GM19452 (cell line): ENCODE measurements around the gene NFIC.
A peak's percentile ranks its signal among the peaks of the same experiment; 100 is the strongest.

Source experiments
- ATAC-seq: cut with Tn5 transposase; IDR thresholded peaks from one replicate; pipeline ENCODE4 v1.9.1; 2021; ENCODE audit not compliant: unreplicated experiment

Gene NFIC

DNA sequence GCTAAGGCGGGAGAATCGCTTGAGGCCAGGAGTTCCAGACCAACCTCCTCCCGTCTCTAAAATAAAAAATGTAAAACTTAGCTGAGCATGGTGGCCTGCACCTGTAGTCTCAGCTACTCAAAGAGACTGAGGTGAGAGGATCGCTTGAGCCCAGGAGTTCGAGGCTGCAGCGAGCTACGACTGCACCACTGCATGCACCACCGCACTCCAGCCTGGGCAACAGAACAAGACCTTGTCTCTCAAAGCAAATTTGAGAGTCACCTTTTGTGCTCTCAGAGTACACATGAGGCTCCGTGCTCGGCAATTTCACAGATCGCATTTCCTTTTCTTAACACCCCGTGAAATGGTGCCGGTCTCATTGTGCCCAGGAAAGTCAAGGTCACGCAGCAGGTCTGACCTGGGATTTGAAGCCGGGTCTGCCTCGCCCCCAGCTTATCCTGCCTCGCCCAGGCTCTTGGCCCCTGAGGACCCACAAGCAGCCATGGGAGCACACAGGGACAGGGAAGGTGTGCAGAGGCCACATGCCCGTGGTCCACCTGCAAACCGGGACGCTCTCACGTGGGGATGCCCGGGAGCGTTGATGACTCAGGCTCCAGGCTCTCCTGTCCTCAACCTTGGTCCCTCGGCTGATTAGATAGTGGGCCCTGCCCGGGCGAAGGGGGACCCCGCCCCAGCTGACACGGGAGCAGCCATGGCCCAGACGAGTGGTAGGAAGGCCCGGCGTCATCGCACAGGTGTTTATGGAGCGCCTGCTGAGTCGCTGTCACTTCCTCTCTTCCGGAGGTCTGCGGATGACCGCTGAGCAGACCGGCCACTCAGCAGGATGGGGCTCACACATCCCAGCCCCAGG lies 115.1 kb downstream of the NFIC start:
- ATAC-seq = no peak

DNA sequence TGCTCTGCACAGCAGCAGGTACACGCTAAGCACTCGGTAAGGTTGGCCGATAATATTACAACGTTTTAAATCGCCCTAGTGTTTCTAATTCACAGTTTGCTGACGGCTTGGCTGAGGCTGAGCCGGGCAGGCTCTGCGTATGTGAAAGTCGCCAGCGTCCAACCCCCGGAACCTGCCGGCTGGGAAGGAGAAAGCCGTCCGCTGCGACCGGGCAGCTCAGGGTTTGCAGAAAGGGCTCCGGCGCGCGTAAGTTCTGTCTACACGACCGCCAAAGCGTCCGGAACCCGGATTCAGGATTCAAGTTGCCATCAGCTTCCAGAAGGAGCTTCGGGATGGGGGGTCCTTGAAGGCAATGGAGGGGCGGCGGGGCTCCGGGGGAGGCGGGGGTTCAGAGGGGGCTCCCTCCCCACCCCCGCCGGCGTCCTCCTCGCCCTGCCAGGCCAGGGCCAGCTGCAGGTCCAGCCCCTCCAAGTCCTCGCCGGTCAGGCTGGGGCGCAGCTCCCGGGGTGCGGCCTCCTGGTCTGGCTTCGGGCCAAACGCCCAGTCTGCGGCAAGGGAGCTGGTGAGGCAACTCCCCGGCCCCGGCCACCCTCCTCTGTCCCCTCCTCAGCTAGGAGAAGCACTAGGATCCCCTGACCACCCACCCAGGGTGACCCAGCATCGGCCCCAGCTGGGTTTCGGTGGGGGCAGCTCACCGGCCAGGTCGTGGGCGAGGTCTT lies 116.3 kb downstream of the NFIC start:
- ATAC-seq = no peak

DNA sequence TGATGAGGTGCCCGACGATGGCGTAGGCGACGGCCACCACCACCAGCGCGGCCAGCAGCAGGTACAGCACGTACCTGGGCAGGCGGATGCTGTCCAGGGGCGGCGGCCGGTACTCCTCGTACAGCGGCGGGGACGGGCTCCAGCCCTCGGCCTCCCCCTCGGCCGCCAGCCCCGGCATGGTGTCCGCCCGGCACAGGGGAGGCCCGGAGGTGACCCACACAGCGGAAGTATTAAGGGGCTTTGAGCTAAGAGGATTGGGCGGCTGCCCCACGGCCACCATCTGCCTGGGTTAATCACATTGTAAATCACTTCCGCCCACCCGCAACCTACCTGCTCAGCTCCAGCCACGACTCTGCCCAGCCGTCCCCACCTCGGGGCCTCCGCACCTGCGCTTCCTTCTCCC lies 116.8 kb downstream of the NFIC start, which contains the start of gene SMIM44:
TSS of gene SMIM44 (minus strand) at position 216 of the 403 bp plus-strand sequence. CDS start at position 178, 38 bp downstream.
- ATAC-seq = no peak

DNA sequence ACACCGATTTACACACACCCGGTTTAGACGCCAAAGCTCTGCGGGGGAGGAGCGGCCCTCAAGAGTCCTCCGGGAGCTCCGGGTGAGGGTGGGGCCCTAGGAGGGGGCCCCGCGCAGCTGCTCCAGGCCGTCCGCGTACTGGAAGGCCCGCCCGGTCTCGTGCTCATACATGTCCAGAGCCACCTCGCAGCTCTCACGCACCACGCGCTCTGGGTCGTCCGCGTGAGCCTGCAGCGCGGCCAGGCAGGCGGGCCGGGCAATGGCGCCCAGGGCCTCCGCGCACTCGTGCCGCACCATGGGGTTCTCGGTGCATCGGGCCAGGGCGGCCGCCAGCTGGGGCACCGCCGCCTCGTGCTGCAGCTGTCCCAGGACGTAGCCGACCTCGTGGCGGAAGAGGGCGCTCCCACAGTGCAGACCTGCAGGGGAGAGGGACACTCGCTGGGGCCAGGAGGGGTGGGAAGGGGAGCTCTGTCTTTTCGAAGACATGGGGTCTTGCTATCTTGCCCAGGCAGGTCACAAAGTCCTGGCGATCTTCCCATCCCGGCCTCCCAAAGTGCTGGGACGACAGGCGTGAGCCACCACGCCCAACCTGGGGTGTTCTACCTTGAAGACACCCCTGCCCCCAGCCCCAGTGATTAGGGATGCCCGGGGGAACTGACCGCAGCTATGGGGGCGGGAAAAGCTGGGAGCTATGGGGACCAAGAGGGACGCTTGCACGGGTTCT lies 125.2 kb downstream of the NFIC start:
- ATAC-seq = no peak

DNA sequence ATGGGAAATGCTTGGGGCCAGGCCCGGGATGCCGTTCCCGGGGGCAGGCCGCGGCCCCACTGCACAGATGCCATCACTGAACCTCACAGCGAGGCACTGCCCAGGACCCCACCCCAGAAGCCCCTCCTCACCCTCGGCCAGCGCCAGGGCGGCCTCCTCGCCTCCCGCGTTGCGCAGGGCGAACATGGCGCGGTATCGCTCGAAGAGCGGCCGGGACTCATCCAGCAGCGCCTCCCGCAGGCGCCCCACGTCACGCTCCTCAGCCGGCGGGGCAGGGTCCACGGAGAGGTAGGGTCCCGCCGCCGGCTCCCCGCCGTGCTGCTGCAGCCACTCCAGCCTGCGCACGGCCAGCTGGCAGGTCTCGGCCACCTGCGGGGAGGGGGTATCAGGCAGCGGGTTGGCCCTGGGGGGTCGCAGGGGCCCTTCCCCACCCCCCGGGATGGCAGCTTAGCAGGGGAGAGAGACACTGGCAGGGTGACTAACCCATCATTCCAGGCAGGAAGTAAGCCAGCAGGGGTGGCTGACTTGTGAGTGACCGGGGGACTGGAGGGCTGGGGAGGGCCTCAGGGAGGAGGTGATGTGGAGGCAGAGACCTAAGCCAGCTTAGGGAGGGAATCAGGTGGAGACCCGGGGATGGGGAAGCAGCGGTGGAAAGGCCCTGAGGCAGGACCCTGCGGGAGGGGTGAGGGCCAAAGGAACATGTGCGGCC lies 125.9 kb downstream of the NFIC start:
- no peak for ATAC-seq

DNA sequence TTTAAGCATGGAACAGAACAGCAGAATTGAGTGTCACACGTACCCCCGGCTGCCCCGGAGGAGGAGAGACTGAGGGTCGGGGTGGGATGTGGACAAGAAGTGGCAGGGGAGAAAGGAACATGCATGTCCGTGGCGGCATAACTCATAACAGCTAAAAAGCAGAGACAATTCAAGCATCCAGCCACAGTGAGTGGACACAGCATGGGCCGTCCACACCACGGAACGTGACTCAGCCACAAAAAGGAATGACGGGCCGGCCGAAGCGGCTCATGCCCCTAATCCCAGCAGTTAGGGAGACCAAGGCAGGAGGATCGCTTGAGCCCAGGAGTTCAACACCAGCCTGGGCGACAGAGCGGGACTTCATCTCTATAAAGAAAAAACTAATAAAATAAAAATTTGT lies 126.5 kb downstream of the NFIC start:
- no peak for ATAC-seq

DNA sequence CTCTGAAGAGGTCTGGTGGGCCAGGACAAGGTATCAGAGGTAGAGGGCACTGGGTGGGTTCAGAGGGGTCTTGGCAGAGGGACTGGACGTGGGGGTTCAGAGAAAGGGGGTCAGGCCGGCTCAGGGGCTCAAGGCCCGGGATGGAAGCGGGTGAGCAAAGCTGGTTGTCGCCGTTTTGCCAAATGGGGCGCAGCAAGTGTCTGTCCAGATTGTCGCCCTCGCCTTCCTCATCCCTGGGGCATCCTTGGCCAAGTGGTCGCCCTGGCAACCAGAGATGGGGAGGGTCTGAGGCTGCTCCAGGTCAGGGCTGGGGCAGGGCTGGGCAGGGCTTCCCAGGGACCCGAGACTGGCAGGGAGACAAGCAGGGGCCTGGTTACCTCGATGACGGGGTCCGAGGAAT lies 127.3 kb downstream of the NFIC start:
- ATAC-seq = no peak

DNA sequence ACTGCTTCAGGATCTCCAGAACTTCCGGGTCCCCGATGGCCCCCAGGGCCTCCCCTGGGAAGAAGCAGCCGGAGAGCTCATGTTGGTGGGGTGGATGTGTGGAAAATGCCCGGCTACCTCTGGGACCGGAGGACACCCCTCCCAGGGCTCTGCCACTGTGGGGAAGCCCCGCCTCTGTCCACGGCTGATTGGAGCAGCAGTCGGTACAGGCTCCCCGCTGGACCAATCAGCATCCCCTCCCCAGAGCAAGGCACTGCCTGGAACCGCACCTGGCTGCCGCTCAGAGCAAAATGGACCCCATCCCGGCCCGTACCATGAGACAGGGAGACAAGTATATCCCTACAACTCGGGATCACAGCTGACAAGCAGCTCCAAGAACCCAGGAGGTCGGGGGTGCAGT lies 127.7 kb downstream of the NFIC start:
- ATAC-seq = no peak

DNA sequence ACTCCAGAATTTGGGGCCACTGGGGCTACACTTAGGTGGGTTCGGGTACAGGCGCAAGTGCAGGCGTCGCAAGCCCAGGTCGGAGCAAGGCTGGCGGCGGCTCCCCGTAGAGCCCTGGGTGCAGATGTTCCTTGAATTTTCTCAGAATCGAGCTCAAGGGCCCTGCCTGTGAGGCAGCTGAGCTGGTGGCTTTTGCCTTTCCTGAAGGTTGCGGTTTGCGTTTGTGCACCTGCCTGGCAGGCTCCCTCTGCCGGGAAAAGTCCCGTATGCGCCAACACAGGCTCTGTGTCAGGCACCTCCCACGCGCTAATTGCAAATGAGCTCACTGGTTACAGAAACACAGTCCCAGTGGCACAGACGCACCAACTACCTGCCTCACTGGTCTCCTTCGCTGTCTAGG lies 128.2 kb downstream of the NFIC start:
- ATAC-seq = no peak

DNA sequence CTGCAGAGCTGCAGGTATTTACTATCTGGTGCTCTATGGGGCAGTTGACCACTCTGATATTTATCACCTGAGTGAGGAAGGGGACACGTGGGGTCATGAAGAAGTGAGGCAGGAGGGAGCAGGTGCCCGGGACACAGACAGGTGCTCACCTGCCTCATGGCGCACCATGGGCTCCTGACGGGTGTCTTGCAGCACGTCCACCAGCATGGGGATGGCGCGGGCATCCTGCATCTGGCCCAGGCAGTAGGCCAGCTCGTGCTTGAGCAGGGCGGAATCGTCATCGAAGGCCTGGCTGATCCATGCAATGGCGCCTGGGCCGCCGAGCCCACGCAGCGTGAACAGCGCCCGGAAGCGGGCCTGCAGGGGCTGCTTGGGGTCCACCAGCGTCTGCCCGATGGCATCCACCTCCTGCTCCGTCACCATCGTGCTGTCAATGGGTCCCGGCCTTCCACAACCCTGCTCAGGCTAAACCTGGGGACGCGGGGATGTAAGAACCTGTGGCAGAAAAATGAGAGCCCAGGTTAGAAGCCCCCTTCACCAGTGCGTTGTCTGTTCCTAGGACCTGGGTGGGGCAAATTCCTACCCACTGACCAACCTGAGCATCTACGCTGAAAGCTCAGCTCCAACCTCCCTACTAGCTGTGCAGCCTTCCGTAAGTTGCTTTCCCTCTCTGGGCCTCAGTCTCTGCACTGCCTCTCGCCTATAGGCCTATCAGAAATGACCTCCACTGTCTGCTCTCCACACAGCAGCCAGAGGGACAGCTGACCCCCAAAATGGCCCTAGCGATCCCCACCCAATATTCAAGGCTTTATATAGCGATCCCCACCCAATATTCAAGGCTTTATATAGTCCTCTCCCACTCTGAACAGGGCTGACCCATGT lies 130.2 kb downstream of the NFIC start:
- ATAC-seq = no peak

DNA sequence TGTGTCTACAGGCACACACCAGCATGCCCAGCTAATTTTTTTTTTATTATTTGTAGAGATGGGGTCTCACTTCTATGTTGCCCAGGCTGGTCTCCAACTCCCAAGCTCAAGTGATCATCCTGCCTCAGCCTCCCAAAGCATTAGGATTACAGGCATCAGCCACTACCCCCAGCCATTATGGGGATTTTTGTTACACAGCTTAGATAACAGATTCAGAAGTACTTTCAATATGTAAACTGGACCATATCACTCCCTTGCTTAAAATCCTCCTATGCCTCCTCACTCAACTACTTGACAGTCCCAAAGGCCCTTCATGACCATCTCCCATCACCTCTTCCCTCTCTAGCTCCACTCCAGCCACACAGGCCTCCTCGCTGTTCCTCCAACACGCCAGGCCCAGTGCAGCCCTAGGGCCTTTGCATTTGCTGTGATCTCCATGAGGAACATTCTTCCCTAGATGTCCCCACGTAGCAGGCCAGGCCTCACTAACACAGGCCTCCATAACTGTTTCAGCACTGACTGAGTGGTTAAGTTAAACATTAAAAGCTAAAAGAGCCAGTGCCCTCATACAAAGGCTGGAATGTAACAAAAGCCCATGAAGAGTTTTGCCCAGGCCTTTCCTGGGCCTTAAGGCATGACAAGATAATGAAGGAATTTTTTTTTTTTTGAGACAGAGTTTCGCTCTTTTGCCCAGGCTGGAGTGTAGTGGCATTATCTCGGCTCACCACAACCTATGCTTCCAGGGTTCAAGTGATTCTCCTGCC lies 131.6 kb downstream of the NFIC start:
- no peak for ATAC-seq

DNA sequence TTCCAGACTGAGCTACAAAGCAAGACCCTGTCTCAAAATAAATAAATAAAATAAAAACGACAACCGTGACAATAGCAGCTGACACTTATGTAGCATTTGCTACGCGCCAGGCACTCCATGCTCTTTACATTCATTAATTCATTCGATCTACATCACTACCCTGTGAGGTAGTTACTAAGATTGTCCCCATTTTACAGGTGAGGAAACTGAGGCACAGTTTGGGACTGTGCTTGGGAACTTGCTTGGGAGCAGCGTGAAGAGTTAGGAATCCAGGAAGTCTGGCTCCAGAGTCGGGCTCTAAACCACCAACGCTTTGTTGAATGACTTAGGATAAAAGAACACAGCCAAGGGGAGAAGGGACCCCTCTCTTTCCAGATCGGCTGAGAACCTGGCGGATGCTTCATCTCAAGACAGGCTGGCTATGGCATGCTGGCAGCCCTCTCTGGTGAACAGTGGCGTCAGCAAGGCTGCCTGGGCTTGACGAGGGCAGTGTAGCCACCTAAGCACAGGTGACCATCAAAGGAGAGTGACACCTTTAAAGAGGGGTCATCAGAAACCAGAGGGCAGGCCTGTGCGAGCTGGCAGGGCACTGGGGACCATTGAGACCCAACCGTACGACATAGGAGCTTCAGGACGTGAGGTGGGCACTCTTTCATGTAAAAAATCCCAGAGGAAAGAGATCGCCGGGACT lies 133.5 kb downstream of the NFIC start:
- peak; percentile 23 for ATAC-seq

DNA sequence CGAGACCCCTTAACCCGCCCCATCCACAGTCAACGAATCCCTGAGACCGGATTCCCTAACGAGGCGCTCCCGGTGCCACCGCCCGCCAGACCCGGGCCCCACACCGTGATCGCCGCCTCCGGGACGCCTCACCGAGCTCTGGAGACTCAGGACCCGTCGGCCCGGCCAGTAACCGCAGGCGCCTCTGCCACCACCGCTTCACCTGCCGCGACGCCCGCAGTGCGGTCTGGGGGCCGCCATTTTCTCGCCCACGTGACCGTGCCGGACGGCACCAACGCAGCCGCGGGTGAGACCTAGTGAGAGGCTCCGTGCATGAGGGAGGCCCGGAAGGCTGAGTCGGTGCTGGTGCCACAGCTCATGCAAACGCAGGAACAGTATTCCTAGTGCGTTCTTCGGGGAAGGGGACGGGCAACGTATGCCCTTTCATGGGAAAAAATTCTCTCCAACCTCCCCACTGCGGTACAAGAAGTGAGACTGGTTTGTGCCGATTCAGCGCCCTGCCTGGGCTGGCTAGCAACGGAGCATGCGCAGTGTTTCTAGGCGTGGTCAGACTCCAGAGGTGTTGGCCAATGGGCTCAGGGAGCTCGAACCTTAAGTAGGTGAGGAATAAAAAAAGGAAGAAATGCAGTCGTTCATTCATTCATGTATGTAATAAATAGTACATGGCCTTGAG lies 134.2 kb downstream of the NFIC start, which contains the start of gene DOHH:
TSS of gene DOHH (minus strand) at position 246 of the 673 bp plus-strand sequence. CDS start 3,860 bp downstream, outside the sequence.
- peak; percentile 77 for ATAC-seq

DNA sequence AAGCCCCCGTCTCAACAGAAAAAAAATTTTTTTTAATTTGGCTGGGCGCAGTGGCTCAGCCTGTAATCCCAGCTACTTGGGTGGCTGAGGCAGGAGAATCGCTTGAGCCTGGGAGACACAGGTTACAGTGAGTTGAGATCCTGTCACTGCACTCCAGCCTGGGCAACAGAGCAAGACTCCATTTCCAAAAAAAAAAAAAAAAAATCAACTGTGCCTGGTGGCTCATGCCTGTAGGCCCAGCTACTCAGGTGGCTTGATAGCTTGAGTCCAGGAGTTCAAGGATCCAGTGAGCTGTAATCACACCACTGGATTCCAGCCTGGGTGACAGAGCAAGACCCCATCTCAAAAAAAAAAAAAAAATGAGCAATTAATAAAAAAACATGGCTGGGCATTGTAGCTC lies 135.4 kb downstream of the NFIC start:
- no peak for ATAC-seq

DNA sequence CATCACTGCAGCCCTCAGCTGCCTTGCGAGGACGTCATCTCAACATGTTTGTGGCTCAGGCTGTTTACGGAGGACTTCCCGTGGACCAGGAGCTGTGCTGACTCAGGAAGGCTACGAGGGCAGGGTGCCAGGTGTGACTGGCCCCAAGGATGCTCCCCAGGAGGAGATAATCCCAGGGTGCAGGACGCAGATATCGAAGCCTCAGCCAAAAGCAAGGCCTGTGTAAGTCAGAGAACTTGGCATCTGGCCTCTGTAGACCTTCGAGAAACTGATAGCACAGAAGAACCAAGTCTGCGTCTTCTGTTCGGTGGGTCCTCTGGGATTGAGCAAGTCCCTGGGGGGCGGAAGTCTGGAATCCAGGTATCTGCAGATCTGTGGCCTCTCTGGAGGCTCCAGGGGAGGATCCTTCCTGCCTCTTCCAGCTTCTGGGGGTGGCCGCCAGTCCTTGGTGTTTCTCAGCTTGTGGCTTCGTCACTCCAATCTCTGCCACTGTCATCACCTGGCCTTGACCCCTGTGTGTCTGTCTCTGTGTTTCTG lies 136.7 kb downstream of the NFIC start:
- no peak for ATAC-seq

DNA sequence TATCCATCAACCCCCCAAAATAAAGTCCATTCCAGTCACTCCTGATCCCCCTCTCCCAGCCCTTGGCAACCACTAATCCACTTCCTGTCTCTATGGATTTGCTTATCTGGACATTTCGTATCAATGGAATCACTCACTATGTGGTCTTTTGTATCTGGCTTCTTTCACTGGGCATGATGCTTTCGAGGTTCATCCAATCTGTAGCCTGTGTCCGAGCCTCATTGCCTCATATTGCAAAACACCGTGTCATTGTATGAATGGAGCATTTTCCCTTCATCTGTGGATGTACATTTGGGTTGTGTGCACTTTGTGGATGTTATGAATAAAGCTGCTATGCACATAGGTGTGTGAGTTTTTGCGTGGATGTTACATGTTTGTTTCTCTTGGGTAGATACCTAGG lies 138.4 kb downstream of the NFIC start:
- no peak for ATAC-seq

DNA sequence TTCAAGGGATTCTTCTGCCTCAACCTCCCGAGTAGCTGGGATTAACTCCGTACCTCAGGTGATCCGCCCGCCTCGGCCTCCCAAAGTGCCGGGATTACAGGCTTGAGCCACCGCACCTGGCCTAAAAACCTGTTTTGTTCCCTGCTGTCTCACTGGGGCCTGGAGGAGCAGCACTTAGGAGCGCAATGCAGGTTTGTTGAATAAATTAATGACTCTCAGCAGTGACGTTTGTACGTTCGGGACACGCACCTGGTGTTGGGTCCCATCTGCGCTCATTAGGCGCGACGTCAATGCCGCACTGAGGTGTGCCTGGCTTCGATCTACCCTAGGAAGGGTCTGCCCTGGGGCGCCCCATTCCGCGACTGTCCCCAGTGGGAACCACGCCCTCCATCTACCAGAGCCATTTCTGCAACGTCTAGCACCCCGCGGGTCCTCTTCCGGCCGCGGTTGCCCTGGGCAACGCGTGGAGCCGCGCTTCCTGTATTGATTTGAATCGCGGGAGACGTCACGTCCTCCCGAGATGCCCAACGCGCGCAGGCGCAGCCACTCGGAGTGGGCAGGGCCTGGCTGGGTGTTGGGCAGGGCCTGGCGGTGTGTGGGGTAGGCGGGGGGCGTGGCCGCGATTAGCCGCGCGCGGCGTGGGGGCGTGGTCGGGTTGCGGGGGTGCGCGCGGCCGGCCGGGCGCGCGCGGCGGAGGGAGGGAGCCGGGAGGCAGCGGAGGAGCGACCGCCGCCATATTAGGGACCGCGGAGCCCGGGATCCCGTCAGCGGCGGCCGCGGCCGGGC lies 139.4 kb downstream of the NFIC start, which contains the start of gene FZR1:
TSS of gene FZR1 (plus strand) at position 714 of the 786 bp plus-strand sequence. CDS start 16,679 bp downstream, outside the sequence.
- ATAC-seq = peak; percentile 84
